CD1c-positive myeloid dendritic cell (primary cell): ENCODE data around the gene GTPBP4.
"Not testable (repeated sequence)": the region's sequence is repeated elsewhere in the genome, so short reads cannot be mapped to it uniquely, and the experiment has no call there.

Experiments
- DNase-seq: peaks from one replicate; pipeline ENCODE4 v3.0.0-alpha.2; 2016; ENCODE audit errors: extremely low spot score

GTPBP4 gene

GRCh38 chr10:1024103-1024502 is 35.9 kb downstream of the GTPBP4 start:
- DNase-seq = no peak

GRCh38 chr10:1025683-1026082 is 37.4 kb downstream of the GTPBP4 start, which contains the start of gene IDI2:
IDI2 (minus strand) TSS chr10:1025859; CDS start chr10:1024723, 1,136 bp downstream.
- no peak for DNase-seq

GRCh38 chr10:1026578-1026977 is 38.3 kb downstream of the GTPBP4 start:
- no peak for DNase-seq

GRCh38 chr10:1029838-1030237 is 41.6 kb downstream of the GTPBP4 start:
- no peak for DNase-seq

GRCh38 chr10:1033601-1034000 is 45.4 kb downstream of the GTPBP4 start:
- DNase-seq = no peak

- no peak for DNase-seq
Observed at GRCh38 chr10:1034758-1035157, 46.5 kb downstream of the GTPBP4 start.

- no peak for DNase-seq
Observed at GRCh38 chr10:1035201-1035600, 47.0 kb downstream of the GTPBP4 start.

GRCh38 chr10:1036341-1036791 is 48.1 kb downstream of the GTPBP4 start:
- DNase-seq = no peak

- DNase-seq = no peak
Observed at GRCh38 chr10:1037098-1037497, 48.9 kb downstream of the GTPBP4 start.

- not testable (repeated sequence) for DNase-seq
Observed at GRCh38 chr10:1038769-1039168, 50.5 kb downstream of the GTPBP4 start.

- DNase-seq = no peak
Observed at GRCh38 chr10:1040133-1040532, 51.9 kb downstream of the GTPBP4 start.

- no peak for DNase-seq
Observed at GRCh38 chr10:1041514-1041913, 53.3 kb downstream of the GTPBP4 start.

GRCh38 chr10:1043532-1043995 is 55.3 kb downstream of the GTPBP4 start:
- DNase-seq = peak; percentile 63

GRCh38 chr10:1044146-1044545 is 55.9 kb downstream of the GTPBP4 start:
- no peak for DNase-seq

- DNase-seq = no peak
Observed at GRCh38 chr10:1044964-1045363, 56.7 kb downstream of the GTPBP4 start.

- DNase-seq = no peak
Observed at GRCh38 chr10:1045415-1045814, 57.2 kb downstream of the GTPBP4 start.

- no peak for DNase-seq
Observed at GRCh38 chr10:1047937-1048336, 59.7 kb downstream of the GTPBP4 start.

- DNase-seq = peak; percentile 76
Observed at GRCh38 chr10:1048349-1048731, 60.1 kb downstream of the GTPBP4 start.

GRCh38 chr10:1048732-1049424 is 60.6 kb downstream of the GTPBP4 start, which contains the start of gene IDI1:
IDI1 (minus strand) TSS chr10:1049119; CDS start chr10:1049003, 116 bp downstream.
- peak; percentile 99 for DNase-seq

- DNase-seq = no peak
Observed at GRCh38 chr10:1049425-1049958, 61.3 kb downstream of the GTPBP4 start.

GRCh38 chr10:1050145-1050544 is 61.9 kb downstream of the GTPBP4 start:
- DNase-seq = no peak

- DNase-seq = peak; percentile 69
Observed at GRCh38 chr10:1050554-1050953, 62.3 kb downstream of the GTPBP4 start.

- no peak for DNase-seq
Observed at GRCh38 chr10:1054684-1055083, 66.5 kb downstream of the GTPBP4 start.
